ENCODE measurements around the gene KCNC1.

KCNC1 gene

DNA sequence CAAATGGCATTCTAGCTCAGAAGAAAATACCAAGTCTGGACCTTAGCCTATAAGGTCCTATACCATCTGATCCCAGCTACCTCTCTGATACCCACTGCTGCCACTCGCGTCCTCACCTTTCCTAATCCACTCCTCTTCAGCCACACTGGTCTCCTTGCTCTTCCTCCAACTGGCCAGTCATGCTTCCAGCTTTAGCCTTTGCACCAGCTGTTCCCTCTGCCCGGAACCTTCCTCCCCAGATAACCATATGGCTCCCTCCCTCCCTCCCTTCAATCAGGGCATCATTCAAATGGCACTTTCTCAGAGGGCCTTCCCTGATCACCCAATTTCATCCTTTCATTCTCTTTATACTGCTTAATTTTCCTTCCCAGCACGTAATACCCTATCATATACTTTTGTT lies 67.9 kb downstream of the KCNC1 start:
- Histone ChIP-seq H3K9me3 (ENCODE audit: control insufficient read depth in 2 of 2, low read length in 2 of 2) (no peaks in the 10 kb centered on the region), H3K27me3 (ENCODE audit: control insufficient read depth in 2 of 2, insufficient read depth in 2 of 2, low read length in 2 of 2) (no peaks in the 10 kb centered on the region), H3K27ac (ENCODE audit: low read depth in 2 of 2, low read length in 2 of 2) (no peak overlapping the region), H3K9ac (ENCODE audit: low read depth in 1 of 2, low read length in 2 of 2) (no peak overlapping the region), H3K36me3 (ENCODE audit: control insufficient read depth in 2 of 2, insufficient read depth in 2 of 2, low read length in 2 of 2) (no peaks in the 10 kb centered on the region), H3K4me3 (ENCODE audit: low read length in 2 of 2) (no peak overlapping the region), H3K4me1 (ENCODE audit: control insufficient read depth in 2 of 2, insufficient read depth in 2 of 2, low read length in 2 of 2) (no peaks in the 10 kb centered on the region)

DNA sequence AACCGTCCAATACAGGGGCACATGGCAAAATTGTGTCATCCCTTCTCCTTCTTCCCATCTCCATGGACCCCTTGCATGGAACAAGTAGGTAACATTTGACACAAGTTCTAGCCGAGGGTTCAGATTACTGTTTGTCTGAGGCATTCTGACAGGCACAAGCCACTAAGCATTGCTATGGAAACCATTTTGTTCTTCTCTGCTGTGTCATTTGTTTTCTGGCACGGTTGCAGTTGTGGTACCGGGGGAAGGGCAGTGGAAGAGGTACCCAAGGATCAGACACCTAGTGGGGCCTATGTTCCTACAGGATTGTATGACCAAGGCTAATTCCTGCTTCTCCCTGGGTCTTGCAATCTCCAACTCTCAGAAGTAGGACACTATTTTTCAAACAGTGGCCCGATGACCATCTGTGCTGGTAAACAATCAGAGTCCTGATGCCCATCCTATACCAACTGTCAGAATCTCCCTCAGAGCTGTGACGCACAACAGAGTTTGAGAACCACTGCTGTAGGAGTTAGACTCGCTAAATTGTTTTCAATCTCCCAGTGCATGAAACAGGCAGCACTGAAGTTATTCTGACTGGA lies 69.3 kb downstream of the KCNC1 start:
- H3K27ac ChIP-seq (ENCODE audit: low read depth in 2 of 2, low read length in 2 of 2) = no peak overlapping the region
- no peaks in the 10 kb centered on the region for H3K4me1 ChIP-seq (ENCODE audit: control insufficient read depth in 2 of 2, insufficient read depth in 2 of 2, low read length in 2 of 2)
- H3K27me3 ChIP-seq (ENCODE audit: control insufficient read depth in 2 of 2, insufficient read depth in 2 of 2, low read length in 2 of 2) = no peaks in the 10 kb centered on the region
- no peak overlapping the region for H3K4me3 ChIP-seq (ENCODE audit: low read length in 2 of 2)
- H3K9me3 ChIP-seq (ENCODE audit: control insufficient read depth in 2 of 2, low read length in 2 of 2) = no peaks in the 10 kb centered on the region
- H3K36me3 ChIP-seq (ENCODE audit: control insufficient read depth in 2 of 2, insufficient read depth in 2 of 2, low read length in 2 of 2) = no peaks in the 10 kb centered on the region
- no peak overlapping the region for H3K9ac ChIP-seq (ENCODE audit: low read depth in 1 of 2, low read length in 2 of 2)

DNA sequence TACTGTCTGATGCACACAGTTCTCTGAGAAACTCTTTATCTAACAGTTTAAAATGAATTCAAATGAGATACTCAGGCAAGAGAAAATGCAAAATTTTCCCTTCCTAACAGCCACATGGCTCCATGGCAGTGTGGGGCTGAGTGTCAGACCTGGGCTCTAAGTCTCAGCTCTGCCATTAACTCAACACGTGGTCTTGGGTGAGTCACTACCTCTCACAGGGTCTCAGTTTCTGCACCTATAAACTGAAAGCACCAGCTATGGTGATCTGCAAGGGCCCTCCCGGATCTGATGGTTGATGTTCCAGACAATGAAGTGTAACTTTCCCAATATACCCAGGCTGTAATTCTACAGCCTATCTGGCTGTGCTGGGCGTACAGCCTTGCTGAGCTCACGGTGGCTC lies 70.5 kb downstream of the KCNC1 start:
- no peaks in the 10 kb centered on the region for H3K4me1 ChIP-seq (ENCODE audit: control insufficient read depth in 2 of 2, insufficient read depth in 2 of 2, low read length in 2 of 2)
- no peaks in the 10 kb centered on the region for H3K9me3 ChIP-seq (ENCODE audit: control insufficient read depth in 2 of 2, low read length in 2 of 2)
- H3K27me3 ChIP-seq (ENCODE audit: control insufficient read depth in 2 of 2, insufficient read depth in 2 of 2, low read length in 2 of 2) = no peaks in the 10 kb centered on the region
- H3K36me3 ChIP-seq (ENCODE audit: control insufficient read depth in 2 of 2, insufficient read depth in 2 of 2, low read length in 2 of 2) = no peaks in the 10 kb centered on the region
- no peak overlapping the region for H3K27ac ChIP-seq (ENCODE audit: low read depth in 2 of 2, low read length in 2 of 2)
- no peak overlapping the region for H3K9ac ChIP-seq (ENCODE audit: low read depth in 1 of 2, low read length in 2 of 2)
- H3K4me3 ChIP-seq (ENCODE audit: low read length in 2 of 2) = no peak overlapping the region

- no peak overlapping the region for H3K27ac ChIP-seq (ENCODE audit: low read depth in 2 of 2, low read length in 2 of 2)
Observed at GRCh38 chr11:17805873-17806272, 71.3 kb downstream of the KCNC1 start.

GRCh38 chr11:17807034-17807433 lies 72.5 kb downstream of the KCNC1 start:
- H3K9me3 ChIP-seq (ENCODE audit: control insufficient read depth in 2 of 2, low read length in 2 of 2) = no peaks in the 10 kb centered on the region
- no peak overlapping the region for H3K9ac ChIP-seq (ENCODE audit: low read depth in 1 of 2, low read length in 2 of 2)
- H3K4me3 ChIP-seq (ENCODE audit: low read length in 2 of 2) = no peak overlapping the region
- H3K4me1 ChIP-seq (ENCODE audit: control insufficient read depth in 2 of 2, insufficient read depth in 2 of 2, low read length in 2 of 2) = peaks cover 0 to 3% of the 10 kb centered on the region in 2 donors
- H3K27ac ChIP-seq (ENCODE audit: low read depth in 2 of 2, low read length in 2 of 2) = no peak overlapping the region
- no peaks in the 10 kb centered on the region for H3K36me3 ChIP-seq (ENCODE audit: control insufficient read depth in 2 of 2, insufficient read depth in 2 of 2, low read length in 2 of 2)
- no peaks in the 10 kb centered on the region for H3K27me3 ChIP-seq (ENCODE audit: control insufficient read depth in 2 of 2, insufficient read depth in 2 of 2, low read length in 2 of 2)

More at GRCh38 chr11:17805873-17806272, 71.3 kb downstream of the KCNC1 start:
- no peaks in the 10 kb centered on the region for H3K36me3 ChIP-seq (ENCODE audit: control insufficient read depth in 2 of 2, insufficient read depth in 2 of 2, low read length in 2 of 2)
- H3K27me3 ChIP-seq (ENCODE audit: control insufficient read depth in 2 of 2, insufficient read depth in 2 of 2, low read length in 2 of 2) = no peaks in the 10 kb centered on the region
- H3K9me3 ChIP-seq (ENCODE audit: control insufficient read depth in 2 of 2, low read length in 2 of 2) = no peaks in the 10 kb centered on the region
- no peaks in the 10 kb centered on the region for H3K4me1 ChIP-seq (ENCODE audit: control insufficient read depth in 2 of 2, insufficient read depth in 2 of 2, low read length in 2 of 2)
- H3K9ac ChIP-seq (ENCODE audit: low read depth in 1 of 2, low read length in 2 of 2) = no peak overlapping the region
- no peak overlapping the region for H3K4me3 ChIP-seq (ENCODE audit: low read length in 2 of 2)

DNA sequence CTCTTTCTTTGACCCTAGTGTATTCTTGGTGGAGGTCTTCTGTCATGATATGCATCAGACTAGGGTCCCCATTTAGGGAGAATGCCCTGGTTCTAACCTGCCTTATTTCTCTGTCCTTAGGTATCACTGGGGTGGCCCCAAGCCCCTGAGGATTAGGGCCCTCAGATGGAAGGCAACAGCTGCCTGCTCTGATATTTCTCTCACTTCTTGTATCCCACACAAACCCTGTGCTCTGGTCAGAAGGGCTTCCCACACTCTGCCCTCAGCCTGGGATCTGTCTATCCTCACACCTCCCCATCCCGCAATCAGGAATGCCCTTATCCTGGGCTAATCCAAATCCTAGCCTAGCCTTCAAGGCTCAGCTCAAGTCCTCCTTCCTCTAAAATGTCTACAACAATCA lies 75.5 kb downstream of the KCNC1 start:
- no peak overlapping the region for H3K27ac ChIP-seq (ENCODE audit: low read depth in 2 of 2, low read length in 2 of 2)
- H3K9me3 ChIP-seq (ENCODE audit: control insufficient read depth in 2 of 2, low read length in 2 of 2) = no peaks in the 10 kb centered on the region
- H3K4me1 ChIP-seq (ENCODE audit: control insufficient read depth in 2 of 2, insufficient read depth in 2 of 2, low read length in 2 of 2) = peaks cover 0 to 20% of the 10 kb centered on the region in 2 donors
- H3K9ac ChIP-seq (ENCODE audit: low read depth in 1 of 2, low read length in 2 of 2) = no peak overlapping the region
- no peak overlapping the region for H3K4me3 ChIP-seq (ENCODE audit: low read length in 2 of 2)
- H3K36me3 ChIP-seq (ENCODE audit: control insufficient read depth in 2 of 2, insufficient read depth in 2 of 2, low read length in 2 of 2) = no peaks in the 10 kb centered on the region
- H3K27me3 ChIP-seq (ENCODE audit: control insufficient read depth in 2 of 2, insufficient read depth in 2 of 2, low read length in 2 of 2) = no peaks in the 10 kb centered on the region

DNA sequence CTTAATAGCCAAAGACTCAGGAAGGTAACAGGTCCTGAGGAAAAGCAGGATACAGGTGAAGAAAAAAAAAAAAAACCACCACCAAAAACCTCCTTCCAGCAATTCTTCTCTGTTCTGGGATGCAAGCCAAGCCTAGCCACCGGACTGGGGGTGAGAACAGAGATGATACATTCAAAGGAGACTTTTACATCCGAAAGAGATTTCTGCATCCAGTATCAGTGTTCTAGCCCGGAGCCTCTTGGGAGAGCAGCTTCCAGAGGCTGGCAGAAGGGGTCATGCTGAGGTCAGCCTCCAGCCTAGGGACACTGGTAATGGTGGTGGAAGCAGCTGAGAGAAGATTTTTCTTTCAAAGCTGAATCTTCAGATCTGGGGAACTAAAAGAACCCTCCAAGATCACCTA lies 76.2 kb downstream of the KCNC1 start:
- Histone ChIP-seq H3K27ac (ENCODE audit: low read depth in 2 of 2, low read length in 2 of 2) (no peak overlapping the region), H3K36me3 (ENCODE audit: control insufficient read depth in 2 of 2, insufficient read depth in 2 of 2, low read length in 2 of 2) (no peaks in the 10 kb centered on the region), H3K9ac (ENCODE audit: low read depth in 1 of 2, low read length in 2 of 2) (no peak overlapping the region), H3K9me3 (ENCODE audit: control insufficient read depth in 2 of 2, low read length in 2 of 2) (no peaks in the 10 kb centered on the region), H3K4me3 (ENCODE audit: low read length in 2 of 2) (no peak overlapping the region), H3K4me1 (ENCODE audit: control insufficient read depth in 2 of 2, insufficient read depth in 2 of 2, low read length in 2 of 2) (peaks cover 0 to 20% of the 10 kb centered on the region in 2 donors), H3K27me3 (ENCODE audit: control insufficient read depth in 2 of 2, insufficient read depth in 2 of 2, low read length in 2 of 2) (no peaks in the 10 kb centered on the region)

GRCh38 chr11:17811352-17811751 lies 76.8 kb downstream of the KCNC1 start:
- Histone ChIP-seq H3K9me3 (ENCODE audit: control insufficient read depth in 2 of 2, low read length in 2 of 2) (no peaks in the 10 kb centered on the region), H3K4me1 (ENCODE audit: control insufficient read depth in 2 of 2, insufficient read depth in 2 of 2, low read length in 2 of 2) (peaks cover 0 to 20% of the 10 kb centered on the region in 2 donors), H3K27ac (ENCODE audit: low read depth in 2 of 2, low read length in 2 of 2) (no peak overlapping the region), H3K36me3 (ENCODE audit: control insufficient read depth in 2 of 2, insufficient read depth in 2 of 2, low read length in 2 of 2) (no peaks in the 10 kb centered on the region), H3K4me3 (ENCODE audit: low read length in 2 of 2) (no peak overlapping the region), H3K27me3 (ENCODE audit: control insufficient read depth in 2 of 2, insufficient read depth in 2 of 2, low read length in 2 of 2) (no peaks in the 10 kb centered on the region), H3K9ac (ENCODE audit: low read depth in 1 of 2, low read length in 2 of 2) (no peak overlapping the region)

- Histone ChIP-seq H3K9me3 (ENCODE audit: control insufficient read depth in 2 of 2, low read length in 2 of 2) (no peaks in the 10 kb centered on the region), H3K27me3 (ENCODE audit: control insufficient read depth in 2 of 2, insufficient read depth in 2 of 2, low read length in 2 of 2) (no peaks in the 10 kb centered on the region), H3K36me3 (ENCODE audit: control insufficient read depth in 2 of 2, insufficient read depth in 2 of 2, low read length in 2 of 2) (no peaks in the 10 kb centered on the region), H3K4me3 (ENCODE audit: low read length in 2 of 2) (no peak overlapping the region), H3K9ac (ENCODE audit: low read depth in 1 of 2, low read length in 2 of 2) (no peak overlapping the region), H3K4me1 (ENCODE audit: control insufficient read depth in 2 of 2, insufficient read depth in 2 of 2, low read length in 2 of 2) (peaks cover 0 to 20% of the 10 kb centered on the region in 2 donors), H3K27ac (ENCODE audit: low read depth in 2 of 2, low read length in 2 of 2) (no peak overlapping the region)
Observed at GRCh38 chr11:17812091-17812864, 77.7 kb downstream of the KCNC1 start.

DNA sequence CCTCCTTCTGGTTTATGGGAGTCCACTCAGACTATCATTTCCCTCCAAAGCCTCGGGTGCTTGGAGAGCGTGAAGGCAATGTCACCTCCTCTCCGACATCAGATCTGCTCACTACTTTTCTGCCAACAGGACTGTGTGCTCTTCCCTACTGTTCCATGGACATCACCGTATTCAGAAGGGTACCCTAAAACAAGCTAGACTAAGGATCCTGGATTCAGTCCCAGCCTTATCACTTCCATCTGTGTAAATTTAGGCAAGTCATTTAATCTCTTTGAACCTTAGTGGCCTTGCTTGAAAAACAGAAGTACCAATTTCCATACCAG lies 78.2 kb downstream of the KCNC1 start:
- Histone ChIP-seq H3K27me3 (ENCODE audit: control insufficient read depth in 2 of 2, insufficient read depth in 2 of 2, low read length in 2 of 2) (no peaks in the 10 kb centered on the region), H3K4me1 (ENCODE audit: control insufficient read depth in 2 of 2, insufficient read depth in 2 of 2, low read length in 2 of 2) (peaks cover 0 to 20% of the 10 kb centered on the region in 2 donors), H3K4me3 (ENCODE audit: low read length in 2 of 2) (no peak overlapping the region), H3K36me3 (ENCODE audit: control insufficient read depth in 2 of 2, insufficient read depth in 2 of 2, low read length in 2 of 2) (no peaks in the 10 kb centered on the region), H3K27ac (ENCODE audit: low read depth in 2 of 2, low read length in 2 of 2) (no peak overlapping the region), H3K9ac (ENCODE audit: low read depth in 1 of 2, low read length in 2 of 2) (no peak overlapping the region), H3K9me3 (ENCODE audit: control insufficient read depth in 2 of 2, low read length in 2 of 2) (no peaks in the 10 kb centered on the region)

Data from mucosa of rectum (tissue), 2 donors.